Dedifferentiated amniotic fluid mesenchymal stem cell (primary cell): ENCODE data around the gene THAP2.

Experiments used
- DNase-seq: peaks from one replicate; pipeline ENCODE4 v3.0.0-alpha.2; 2016; ENCODE audit errors: extremely low spot score

THAP2 gene

DNA sequence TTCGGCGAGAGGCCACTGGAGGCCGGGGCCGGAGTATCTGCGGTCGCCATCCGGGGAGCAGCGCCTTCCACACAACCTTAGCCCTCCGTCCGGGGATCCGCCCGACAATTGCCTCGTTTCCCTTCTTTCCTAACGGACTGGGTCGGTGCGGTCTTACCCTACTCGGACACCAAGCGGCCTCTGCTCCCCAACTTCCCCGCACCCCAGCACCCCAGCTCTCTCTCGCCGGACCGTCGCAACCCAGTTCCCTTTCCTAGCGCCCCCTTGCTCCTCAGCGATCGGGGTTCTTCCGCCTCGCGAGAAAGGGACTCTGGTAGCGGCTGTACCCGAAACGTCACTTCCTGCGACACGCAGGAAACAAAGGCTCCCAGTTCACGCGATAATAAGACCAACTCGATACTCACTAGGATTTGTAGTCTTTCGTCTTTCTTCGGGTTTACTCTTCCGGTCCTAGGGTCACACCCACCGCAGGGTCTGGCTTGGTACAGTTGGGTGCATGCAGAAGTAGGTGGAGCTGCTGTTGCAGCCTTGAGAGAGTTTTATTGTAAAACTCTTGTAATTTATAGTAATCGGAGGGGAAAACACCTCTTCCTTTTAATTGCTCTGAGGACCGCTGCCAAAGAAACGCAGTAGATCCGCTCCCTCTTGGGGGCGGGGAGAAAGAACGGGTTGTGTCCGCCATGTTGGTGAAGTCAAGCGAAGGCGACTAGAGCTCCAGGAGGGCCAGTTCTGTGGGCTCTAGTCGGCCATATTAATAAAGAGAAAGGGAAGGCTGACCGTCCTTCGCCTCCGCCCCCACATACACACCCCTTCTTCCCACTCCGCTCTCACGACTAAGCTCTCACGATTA, at the start of gene THAP2, which contains the start of gene ZFC3H1:
THAP2 (plus strand) TSS at position 741 of the 850 bp plus-strand sequence. CDS start 209 bp downstream, outside the sequence.
ZFC3H1 (minus strand) TSS at position 288 of the 850 bp plus-strand sequence; CDS start at position 50, 238 bp downstream.
- DNase-seq, result peak; percentile 100

GRCh38 chr12:71621938-71622337, 42.2 kb upstream of the THAP2 start:
- DNase-seq, result no peak

DNA sequence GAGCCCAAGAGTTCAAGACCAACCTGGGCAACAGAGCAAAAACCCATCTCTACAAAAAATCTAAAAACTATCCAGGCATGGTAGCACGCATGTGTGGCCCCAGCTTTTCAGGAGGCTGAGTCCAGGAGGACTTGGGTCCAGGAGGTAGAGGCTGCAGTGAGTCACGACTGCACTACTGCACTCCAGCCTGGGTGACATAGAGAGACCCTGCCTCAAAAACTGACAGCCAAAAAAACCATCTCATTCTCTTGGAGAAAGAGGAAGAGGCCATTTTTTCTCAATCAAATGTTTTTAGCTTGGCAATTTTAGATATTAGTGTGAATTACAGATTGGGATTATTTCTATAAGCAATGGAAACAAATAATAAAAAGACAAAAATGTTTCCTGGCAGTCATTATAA, 38.6 kb upstream of the THAP2 start:
- DNase-seq, result no peak

DNA sequence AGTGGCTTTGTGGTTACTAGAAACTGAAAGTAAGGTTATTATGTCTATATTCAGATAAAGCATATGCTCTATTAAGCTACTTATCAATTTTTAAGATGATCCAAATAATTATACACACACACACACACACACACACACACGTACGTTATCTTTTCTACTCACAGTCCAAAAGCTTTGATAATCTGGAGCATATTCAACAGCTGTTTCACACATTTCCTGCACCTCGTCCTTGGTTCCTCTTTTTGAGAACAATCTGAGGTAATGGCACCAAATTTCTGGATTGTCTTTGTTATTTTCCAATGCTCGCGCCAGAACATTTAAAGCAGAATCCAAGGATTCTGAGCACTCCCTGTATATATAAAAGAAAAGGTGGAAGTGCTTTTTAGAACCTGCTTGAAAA, 38.0 kb upstream of the THAP2 start:
- DNase-seq, result no peak

DNA sequence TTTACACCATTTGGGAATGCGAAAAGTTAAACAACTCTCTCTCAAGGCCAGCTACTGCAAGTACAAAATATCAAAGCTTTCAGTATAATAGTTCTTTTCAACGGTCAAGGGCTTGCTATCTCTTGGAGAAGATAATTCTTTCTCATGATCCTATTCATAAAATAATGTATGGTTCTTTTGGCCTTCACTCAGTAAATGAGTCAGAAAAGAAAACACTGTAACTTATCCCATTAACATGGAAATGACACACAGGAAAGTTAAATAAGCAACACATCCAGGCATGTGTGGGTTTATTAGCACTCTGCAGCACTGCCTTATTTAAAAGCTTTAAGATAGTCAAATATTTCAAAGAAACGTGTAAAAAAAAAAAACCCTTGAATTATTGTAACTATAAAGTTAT, 37.3 kb upstream of the THAP2 start:
- no peak for DNase-seq

- no peak for DNase-seq
These were observed 36.6 kb upstream of the THAP2 start for GRCh38 chr12:71627438-71628002.

GRCh38 chr12:71636704-71637115, 27.4 kb upstream of the THAP2 start:
- peak; percentile 68 for DNase-seq

- DNase-seq, result no peak
These were observed 25.6 kb upstream of the THAP2 start for GRCh38 chr12:71638499-71638898.

DNA sequence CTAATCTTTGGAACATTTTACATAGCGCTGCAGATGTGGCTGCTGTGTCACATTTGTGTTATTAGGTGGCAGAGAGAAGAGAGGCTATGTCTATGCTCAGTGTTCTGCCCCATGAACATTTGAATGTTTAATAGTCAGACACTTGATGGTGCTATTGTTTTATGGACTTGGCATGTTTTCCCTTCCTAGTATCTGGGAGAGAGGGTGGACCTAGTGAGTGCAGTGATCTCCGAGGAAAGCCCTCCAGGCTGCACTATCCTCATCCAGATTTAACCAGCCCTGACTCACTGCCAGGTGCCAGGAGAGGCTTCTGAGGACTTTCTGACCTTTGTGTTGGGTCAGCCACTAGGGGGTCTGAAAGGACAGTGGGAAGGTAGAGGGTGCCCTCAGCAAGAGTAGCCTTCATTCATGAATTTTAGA, 24.8 kb upstream of the THAP2 start:
- DNase-seq, result no peak

DNA sequence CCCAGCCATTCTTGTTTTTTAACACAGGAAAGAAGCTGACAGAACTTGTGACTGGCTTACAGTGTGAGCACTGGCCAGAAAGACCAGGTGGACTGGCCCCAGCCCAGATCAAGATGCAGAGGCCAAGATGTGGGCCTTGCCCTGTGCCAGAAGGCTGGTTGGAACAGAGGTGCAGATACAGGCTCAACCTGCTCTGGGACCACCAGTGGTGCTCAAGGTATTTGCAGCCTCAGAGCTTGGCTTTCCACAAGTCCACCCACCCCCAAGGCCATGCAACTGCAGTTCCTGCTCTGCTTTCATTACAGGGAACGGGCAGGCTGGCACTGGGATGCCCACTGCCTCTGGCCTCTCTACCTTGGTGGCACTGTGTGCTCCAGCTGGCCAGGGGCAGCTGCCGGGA, 23.8 kb upstream of the THAP2 start:
- DNase-seq, result no peak

- no peak for DNase-seq
These were observed 22.7 kb upstream of the THAP2 start for GRCh38 chr12:71641390-71641789.

- DNase-seq, result no peak
These were observed 21.8 kb upstream of the THAP2 start for GRCh38 chr12:71642264-71642663.

DNA sequence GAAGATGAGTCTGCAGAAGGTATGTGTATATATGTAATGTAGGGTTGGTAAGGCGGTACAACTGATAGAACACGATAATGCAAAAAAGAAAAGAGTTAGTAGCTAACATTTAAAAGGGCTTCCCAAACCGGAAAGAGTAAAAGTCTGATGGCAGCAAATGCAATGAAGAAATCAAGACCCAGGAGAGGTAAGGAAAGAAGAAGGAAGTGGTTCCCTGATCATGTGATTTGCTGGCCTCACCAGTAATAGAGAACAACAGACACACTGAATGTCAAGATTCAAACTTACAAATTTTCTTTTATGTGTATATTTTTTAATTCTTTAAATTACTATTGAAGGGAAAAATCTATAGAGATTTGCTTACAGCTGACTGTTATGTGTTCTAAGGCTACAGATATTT, 18.8 kb upstream of the THAP2 start:
- DNase-seq, result no peak

GRCh38 chr12:71646512-71646911, 17.6 kb upstream of the THAP2 start:
- DNase-seq, result no peak

DNA sequence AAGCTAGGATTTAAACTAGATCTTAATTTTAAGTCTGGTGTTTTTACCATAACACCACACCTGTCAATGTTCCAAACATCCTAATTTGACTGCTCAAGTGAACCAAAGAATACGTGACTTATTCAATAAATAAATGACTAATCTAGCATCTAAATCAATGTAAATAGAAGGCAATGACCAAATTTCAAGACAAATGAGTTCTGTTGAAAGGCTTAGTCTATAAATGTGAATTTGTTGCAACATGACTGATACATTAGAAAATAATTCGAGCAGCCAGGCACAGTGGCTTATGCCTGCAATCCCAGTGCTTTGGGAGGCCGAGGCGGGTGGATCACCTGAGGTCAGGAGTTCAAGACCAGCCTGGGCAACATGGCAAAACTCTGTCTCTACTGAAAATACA, 15.6 kb upstream of the THAP2 start:
- no peak for DNase-seq

DNA sequence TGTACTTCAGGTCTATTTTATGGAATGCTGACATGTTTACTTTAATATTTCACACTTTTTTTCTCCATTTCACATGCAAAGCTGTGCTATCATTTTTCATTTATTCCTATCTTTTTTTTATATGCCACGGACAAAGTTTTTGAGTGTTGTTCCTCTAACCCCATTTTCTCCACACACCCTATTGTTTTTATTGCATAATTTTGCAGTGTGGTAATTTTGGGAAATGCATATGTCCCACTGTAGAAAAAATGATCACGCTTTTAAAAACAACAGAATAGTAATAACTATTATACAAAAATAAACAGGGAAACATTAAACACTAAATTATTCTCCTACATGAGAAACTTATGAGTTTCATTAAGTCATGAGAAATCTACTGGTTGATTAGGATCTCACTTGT, 14.7 kb upstream of the THAP2 start:
- no peak for DNase-seq

DNA sequence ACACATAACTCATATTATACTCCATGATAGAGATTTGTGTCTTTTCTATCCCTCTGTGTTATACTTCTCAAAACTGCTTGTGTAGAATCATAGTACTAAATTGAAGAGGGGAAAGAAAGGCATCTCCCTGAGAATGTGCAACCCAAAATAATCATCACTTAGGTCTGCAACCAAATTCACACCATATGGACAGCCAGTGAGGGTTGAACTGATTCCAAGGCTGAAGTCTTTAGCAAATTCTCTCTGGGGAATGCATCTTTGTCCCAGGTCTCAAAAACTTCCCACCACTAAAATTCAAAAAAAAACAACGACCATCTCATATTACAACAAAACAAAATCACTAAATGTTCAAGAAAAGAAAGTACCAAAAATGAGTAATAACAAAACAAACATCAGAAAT, 11.4 kb upstream of the THAP2 start:
- DNase-seq, result no peak

DNA sequence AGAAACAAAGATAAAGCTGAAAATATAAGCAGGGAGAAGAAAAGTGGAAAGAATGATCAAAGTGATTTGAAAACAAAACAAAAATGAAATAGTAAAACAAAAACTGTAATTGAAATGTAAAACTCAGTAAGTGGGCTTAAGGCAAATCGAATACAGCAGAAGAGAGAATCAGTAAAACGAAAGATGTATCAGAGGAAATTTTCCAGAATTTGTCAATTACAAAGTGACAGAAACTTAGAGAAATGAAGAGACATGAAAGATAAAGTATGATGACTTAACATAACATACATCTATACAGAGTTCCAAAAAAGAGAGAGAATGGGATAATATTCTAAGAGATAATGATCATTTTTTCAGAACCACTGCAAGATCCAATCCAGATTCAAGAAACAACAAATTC, 11.0 kb upstream of the THAP2 start:
- DNase-seq, result no peak

GRCh38 chr12:71654200-71654599, 9.9 kb upstream of the THAP2 start:
- no peak for DNase-seq

DNA sequence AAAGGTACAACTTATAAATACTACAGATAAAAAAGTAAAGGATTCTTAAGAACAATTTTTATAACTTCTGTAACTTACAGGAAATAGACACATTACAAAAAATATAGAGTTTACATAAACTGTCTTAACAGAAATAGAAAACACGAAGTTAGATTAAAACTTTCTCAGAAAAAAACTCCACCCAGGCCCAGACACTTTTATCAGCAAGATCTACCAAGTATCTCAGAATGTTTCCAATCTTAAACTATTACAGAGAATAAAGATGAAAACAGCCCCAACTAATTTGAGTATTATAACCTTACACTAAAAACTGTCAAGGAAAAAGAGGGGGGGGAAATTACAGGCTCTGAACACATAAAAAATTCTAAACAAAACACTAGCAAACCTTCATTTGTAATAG, 8.6 kb upstream of the THAP2 start:
- no peak for DNase-seq

- DNase-seq, result no peak
These were observed 8.2 kb upstream of the THAP2 start for GRCh38 chr12:71655907-71656306.

DNA sequence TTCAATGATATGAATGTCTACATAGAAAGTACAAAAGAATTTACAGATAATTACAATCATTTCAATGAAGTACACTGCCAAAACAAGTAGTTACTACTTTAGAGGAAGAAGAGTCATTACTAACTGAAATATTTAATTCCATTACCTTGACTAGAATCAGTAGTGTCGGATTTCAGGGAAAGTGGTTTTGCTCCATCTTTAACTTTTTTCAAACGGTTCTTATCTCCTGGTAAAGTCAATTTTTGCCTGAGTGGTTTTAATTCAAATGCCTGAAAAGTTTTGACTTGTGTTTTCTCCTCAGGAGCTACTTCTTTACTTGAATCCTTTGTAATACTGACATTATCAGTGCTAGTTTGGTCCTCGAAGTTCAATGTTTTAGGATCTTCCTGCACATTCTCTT, 7.4 kb upstream of the THAP2 start:
- no peak for DNase-seq

- peak; percentile 62 for DNase-seq
These were observed 2.0 kb upstream of the THAP2 start for GRCh38 chr12:71661977-71662530.
